DMS 273 (cell line): ENCODE results near the gene MDC1.
"Not testable (repeated sequence)": the region's sequence is repeated elsewhere in the genome, so short reads cannot be mapped to it uniquely, and the experiment has no call there.

Experiments
- DNase-seq: peaks from one replicate; lab custom pipeline; 2025; ENCODE audit not compliant: unreplicated experiment; lab: John Stamatoyannopoulos, UW

Gene MDC1

GRCh38 chr6:30682143-30683117 is 34.7 kb downstream of the MDC1 start:
- peak; percentile 40 for DNase-seq

GRCh38 chr6:30681766-30682142 is 35.3 kb downstream of the MDC1 start:
- DNase-seq = no peak

DNA sequence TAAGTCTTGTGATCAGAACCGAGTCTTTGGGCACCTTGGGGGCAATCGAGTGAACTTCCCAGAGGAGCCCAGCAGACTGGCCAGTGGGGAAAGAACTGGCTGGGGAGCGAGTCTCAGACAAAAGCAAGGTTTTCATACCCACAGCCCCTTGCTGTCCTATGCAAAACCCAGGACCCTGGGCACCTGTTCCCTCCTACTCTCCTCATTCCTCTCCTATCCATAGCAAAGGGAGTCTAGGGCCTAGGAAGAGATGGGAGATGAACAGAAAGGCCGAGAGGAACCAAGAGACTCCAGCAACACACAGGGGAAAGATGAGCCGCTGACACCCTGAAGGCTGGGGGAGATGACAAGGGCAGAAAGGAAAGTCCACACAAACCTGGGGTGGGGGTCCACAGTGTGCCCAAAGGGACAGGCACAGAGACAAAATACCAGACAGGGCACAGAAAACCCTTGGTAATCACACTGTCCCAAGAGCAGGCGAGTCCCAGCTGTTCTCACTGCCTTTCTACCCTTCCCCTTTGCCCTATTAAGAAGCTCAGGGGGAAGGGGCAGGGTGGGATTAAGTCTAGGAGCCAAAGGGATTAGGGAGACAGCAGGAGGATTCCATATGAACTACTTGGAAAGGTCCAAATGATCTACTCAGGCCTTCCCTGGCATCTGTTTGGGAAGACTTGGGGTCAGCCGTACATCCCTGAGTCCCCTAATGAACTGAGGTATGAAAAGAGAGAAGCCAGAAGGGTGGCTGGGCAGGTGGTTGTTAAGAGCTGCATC is 37.1 kb downstream of the MDC1 start:
- DNase-seq = no peak

DNA sequence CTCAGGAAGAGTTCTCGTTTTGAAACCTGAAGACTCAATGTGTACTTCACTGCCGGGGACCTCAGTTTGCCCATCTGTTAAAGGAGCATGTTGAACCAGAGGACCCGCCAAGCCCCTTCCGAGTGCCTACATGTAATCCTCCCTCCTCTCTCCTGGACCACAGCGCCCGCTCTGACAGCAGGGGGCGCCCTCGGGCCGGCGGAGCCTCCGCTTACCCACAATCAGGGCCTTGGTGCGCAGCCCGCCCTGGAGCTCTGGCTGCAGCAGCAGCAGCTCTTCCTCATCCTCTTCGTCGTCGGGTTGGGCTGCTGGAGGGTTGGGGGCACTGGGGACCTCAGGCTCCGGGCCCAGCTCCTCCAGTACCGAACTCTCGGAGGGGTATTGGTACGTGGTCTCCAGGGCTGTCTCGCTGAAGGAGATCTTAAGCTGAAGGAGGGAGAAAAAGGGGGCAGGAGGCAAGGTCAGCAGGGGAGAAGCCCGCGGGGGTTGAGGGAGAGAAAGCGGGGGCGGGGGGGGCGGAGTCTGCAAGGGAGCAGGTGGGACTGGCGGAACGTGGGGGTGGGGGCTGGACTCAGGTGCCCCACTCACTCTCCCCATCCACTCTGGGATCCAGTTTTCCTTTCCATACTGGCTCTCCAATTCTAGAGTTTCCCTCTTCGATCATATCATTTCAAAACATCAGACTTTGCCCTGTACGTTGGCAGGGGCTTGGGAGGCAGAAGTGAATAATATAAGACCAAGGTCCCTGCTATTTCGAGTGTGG is 37.9 kb downstream of the MDC1 start:
- peak; percentile 91 for DNase-seq

DNA sequence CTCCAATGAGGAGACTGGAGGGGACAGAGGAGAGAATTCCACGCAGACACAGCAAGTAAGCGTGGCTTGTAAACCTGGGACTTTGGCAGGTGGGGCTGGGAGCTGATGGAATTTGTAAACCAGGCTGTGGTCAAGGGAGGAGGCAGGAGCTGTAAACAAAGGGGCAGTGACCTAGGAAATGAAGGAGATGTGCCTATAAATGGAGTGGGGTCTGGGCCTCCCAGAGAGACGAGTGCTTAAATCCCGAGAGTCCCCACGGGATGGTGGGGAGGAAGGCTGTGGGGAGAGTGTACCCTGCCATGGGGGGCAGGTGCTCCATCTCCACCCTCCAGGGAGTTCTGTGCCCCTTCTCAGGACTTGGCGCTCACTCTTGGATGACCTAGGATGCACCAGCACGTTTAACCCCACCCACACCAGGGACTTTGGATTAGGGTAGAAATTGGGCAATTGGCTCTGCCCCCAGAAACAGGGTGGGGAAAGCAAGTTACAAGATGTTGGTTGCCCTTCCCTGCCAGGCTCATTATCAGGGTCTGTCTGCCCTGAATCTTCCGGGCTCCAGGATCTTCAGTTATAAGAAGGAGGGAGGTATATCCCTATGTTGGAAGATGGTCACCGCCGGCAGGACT is 40.3 kb downstream of the MDC1 start:
- no peak for DNase-seq

DNA sequence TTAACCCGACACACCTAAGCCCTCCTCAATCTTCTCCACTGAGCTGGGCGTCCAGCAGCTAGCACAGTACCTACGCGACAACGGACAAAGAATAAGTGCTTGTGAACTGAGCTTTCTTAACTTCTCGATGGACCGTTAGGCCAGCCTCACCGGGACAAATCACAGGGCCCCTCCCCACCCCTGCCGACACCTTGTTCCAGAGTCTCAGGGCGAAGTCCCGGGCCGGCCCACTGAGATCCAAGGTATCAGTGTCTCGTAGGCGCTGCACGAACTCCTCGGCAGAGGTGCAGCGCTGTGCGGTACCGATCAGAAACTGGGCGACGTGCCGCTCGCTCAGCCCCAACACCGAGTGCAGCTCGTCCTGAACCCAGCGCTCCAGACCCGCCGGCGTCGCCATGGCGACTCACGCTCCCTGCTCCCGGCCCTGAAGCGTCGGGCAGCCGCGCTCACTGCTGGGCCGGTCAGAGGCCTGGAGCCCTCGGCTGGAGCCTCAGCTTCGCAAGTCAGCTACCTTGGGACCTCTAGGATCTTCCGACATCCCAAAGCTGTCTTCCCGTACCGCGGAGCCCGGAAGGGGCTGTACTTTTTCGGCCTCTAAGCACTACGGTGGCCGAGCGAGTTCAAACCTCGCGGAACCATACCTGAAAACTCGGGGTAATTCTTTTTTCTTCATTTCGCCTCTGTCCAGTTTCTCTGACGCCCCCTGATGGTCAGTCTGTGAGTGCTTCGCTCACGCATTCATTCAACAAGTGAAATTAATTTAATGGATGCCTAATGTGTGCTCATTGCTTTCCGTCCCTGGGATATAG is 44.4 kb downstream of the MDC1 start, which contains the start of gene DHX16:
Gene DHX16, minus strand, starts transcription at position 562 of the 809 bp plus-strand sequence. Its CDS starts 165 bp downstream, at position 397.
- DNase-seq = peak; percentile 98

DNA sequence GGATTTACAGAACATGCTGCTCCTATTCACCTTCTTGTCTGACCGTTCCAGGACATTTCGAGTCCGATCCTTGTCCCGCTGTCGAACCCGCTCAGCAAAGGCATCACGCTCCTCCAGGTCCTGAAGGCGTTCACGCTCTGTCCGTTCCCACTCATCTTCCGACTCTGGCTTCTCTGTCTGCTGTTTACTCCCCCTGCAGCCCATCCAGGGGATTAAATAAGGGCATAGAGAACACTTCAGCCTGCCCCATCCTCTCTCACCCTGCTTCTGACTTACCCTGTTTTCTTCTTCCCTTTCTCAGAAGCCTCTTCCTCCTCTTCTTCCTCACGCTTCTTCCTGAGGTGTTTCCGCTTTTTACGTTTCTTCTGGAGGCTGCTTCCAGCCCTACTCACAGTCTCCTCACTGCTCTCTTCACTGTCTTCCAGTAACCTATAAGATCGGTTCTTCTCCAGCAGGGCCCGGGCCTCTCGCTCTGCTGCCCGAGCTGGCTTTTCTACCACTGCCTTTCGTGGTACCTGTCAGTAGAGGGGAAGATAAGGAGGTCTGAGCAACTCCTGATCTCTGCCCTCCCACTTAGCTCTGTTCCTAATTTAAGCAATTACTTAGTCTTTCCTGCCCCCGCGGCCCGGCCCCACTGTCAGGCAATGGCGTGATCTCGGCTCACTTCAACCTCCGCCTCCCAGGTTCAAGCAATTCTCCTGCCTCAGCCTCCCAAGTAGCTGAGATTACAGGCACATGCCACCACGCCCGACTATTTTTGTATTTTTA is 46.1 kb downstream of the MDC1 start:
- peak; percentile 38 for DNase-seq

DNA sequence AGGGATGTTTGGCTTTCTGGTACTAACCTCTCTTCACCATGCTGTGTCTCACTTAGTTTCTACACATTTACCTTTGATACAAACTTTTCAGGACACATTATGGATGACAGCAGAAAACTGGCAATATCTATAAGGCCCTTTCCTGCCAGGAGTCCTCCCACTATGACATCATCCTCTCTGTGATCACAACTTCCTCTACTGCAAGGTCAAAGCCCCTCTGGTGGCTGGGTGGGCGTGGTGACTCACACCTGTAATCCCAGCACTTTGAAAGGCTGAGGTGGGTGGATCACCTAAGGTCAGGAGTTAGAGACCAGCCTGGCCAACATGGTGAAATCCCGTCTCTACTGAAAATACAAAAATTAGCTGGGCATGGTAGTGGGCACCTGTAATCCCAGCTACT is 50.8 kb downstream of the MDC1 start:
- DNase-seq = not testable (repeated sequence)

GRCh38 chr6:30664994-30665767 is 51.9 kb downstream of the MDC1 start:
- no peak for DNase-seq

- not testable (repeated sequence) for DNase-seq
Measured at GRCh38 chr6:30657922-30658321, 59.2 kb downstream of the MDC1 start.

DNA sequence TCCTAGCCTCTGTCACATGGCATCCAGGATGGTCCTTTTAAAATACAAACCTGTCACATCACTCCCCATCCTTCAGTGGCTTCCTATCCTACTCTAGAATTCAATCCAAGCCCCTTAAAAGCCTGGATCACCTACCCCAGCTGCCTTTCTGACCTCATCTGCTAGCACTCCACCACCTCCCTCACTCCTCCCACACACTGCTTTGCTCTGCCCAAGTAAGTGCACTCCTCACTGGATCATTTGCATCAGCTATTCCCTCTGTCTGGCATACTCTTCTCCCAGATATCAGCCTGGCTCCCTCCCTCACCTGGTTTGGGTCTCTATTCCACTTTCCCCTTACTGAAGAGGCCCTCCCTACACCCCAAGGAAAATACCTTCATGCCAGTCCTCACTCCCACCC is 59.6 kb downstream of the MDC1 start:
- DNase-seq = no peak

- DNase-seq = no peak
Measured at GRCh38 chr6:30656513-30656912, 60.6 kb downstream of the MDC1 start.

DNA sequence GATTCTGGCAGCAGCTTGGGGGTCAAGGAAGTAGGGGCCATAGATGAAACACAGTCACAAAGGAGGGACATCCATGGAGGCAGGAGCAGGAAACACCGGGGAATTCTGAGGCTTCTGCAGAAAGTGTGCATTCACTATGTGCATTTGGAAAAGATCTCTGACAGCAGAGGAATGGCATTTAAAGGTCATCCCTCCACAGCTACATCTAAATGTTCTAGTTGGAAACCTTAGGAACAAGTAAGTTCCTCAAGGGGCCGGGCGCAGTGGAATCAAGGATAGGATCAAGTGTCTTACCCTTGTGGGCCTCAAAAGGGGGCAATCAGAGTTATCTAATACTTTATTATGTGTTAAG is 61.4 kb downstream of the MDC1 start:
- DNase-seq = no peak

- DNase-seq = no peak
Measured at GRCh38 chr6:30654798-30655742, 62.0 kb downstream of the MDC1 start.

- no peak for DNase-seq
Measured at GRCh38 chr6:30651143-30651542, 65.9 kb downstream of the MDC1 start.
